ENCODE results near the gene GMEB1. TPM values are rescaled to one million over a fixed set of nuclear protein-coding genes. Genes with fewer than 3 reads are reported as not detected.
"Not testable (repeated sequence)": the region's sequence is repeated elsewhere in the genome, so short reads cannot be mapped to it uniquely, and the experiment has no call there.

Gene GMEB1
- total and polyA plus RNA-seq, 10 of the 15 experiments (the other 5 are each of a cell fraction or from before 2014, with no cell fraction given) = 4.9 to 17.6 (median 9.4) TPM

- TF ChIP-seq MLLT1 (IDR thresholded peaks at IDR 0.05) (no peak), RAD51 (IDR thresholded peaks at IDR 0.05) (no peak), SMARCA5 (IDR thresholded peaks at IDR 0.05) (no peak), CBX5 (IDR thresholded peaks at IDR 0.05; ENCODE audit: low read depth) (no peak), GATAD2B (conservative IDR thresholded peaks at IDR 0.05; ENCODE audit: low read depth) (no peak), POLR2AphosphoS5 (IDR thresholded peaks at IDR 0.05; ENCODE audit: low read length) (no peak), SRF (IDR thresholded peaks at IDR 0.05; ENCODE audit: low read depth in 2 of 2, low read length in 2 of 2) (no peak), NBN (IDR thresholded peaks at IDR 0.05) (no peak), SUZ12 (IDR thresholded peaks at IDR 0.05; ENCODE audit: unreplicated experiment) (no peak), BACH1 (IDR thresholded peaks at IDR 0.05; ENCODE audit: borderline replicate concordance) (no peak)
Observed at GRCh38 chr1:28644494-28644893, 24.1 kb upstream of the GMEB1 start (continued).

- H3K27ac ChIP-seq (ENCODE audit: control insufficient read depth, insufficient read depth); FAIRE-seq; H3K27me3 ChIP-seq (replicated peaks in 1 of 2; ENCODE audit: control insufficient read depth in 2 of 2, insufficient read depth in 2 of 2, low read length in 1 of 2); in situ Hi-C loops (cut with MboI); H3K36me3 ChIP-seq (ENCODE audit: control insufficient read depth in 2 of 2, insufficient read depth in 2 of 2, low read length in 1 of 2); H3K9ac ChIP-seq (ENCODE audit: control insufficient read depth, insufficient read depth, low read length); intact Hi-C loops (cut with micrococcal nuclease; ENCODE audit: unreplicated experiment); H4K20me1 ChIP-seq (ENCODE audit: control insufficient read depth, insufficient read depth); DNase-seq (ENCODE audit: low read depth, low spot score); ATAC-seq; H2AFZ ChIP-seq (ENCODE audit: control insufficient read depth, low read depth, low read length); H3K9me3 ChIP-seq (replicated peaks; ENCODE audit: control insufficient read depth, insufficient read depth, low read length); H3K4me3 ChIP-seq; H3K4me2 ChIP-seq (ENCODE audit: control insufficient read depth, insufficient read depth); BruUV-seq (replicated peaks): not testable (repeated sequence)
- ChIA-PET CTCF (interaction anchor here (3.6 to 3.8 kb wide), 2 partner anchors 91 to 232 kb away, joined by 18 to 31 read pairs; partner anchors contain the start of gene YTHDF2), SMC1A (ENCODE audit: uncharacterized antibody, unreplicated experiment) (interaction anchor here (2.8 to 3.3 kb wide), 3 partner anchors 23 to 231 kb away, joined by 17 to 21 read pairs (median 18); partner anchors contain the start of genes GMEB1 and YTHDF2), RAD21 (ENCODE audit: unreplicated experiment) (interaction anchor here (0.6 kb wide), 1 partner anchor 161 kb away, joined by 3 read pairs; no protein-coding TSS in a partner anchor), POLR2A (interaction anchor here (0.7 to 5.2 kb wide), 5 partner anchors 23 to 399 kb away, joined by 3 to 43 read pairs (median 4); partner anchors contain the start of genes GMEB1 and MED18)
- Histone ChIP-seq H3K4me1 (ENCODE audit: control insufficient read depth, insufficient read depth, low read length) (peaks cover 13% of the 10 kb centered on the region), H3K79me2 (ENCODE audit: control insufficient read depth, insufficient read depth, low read length) (peaks cover 27% of the 10 kb centered on the region)
- WGBS (ENCODE audit: insufficient coverage, insufficient replicate concordance, low lambda C conversion rate, missing lambda C conversion rate) = over 99% methylated on average over 11 of the region's 11 CpGs
Observed at GRCh38 chr1:28645406-28645805, 23.2 kb upstream of the GMEB1 start.

All from GM12878 (cell line).